NOMO-1 treated with dmso at 0.1 percent for 144 hours (cell line): ENCODE results near the gene NFIB.

ENCODE experiments used
- DNase-seq: peaks from one replicate; lab custom pipeline; 2025; ENCODE audit not compliant: unreplicated experiment; lab: John Stamatoyannopoulos, UW

The NFIB gene

DNA sequence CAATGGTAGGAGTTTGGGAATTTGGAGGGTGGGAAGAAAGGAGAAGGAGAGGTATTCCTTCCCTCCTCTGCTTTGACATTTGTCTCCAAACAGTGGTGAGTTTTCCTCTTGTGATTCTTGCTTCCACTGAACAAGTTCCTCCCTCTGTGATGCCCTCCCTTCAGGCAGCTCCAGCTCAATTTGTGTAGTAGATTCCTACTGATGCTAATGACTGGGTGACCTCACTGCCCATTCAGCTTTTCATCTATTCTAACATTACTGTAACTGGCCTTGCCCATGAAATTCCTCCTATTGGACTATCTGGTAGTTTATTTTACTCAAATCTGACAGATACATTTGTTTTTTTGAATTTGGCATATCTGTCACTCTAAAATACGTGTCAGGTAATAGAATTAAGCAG, 121.4 kb downstream of the NFIB start:
- DNase-seq = no peak

DNA sequence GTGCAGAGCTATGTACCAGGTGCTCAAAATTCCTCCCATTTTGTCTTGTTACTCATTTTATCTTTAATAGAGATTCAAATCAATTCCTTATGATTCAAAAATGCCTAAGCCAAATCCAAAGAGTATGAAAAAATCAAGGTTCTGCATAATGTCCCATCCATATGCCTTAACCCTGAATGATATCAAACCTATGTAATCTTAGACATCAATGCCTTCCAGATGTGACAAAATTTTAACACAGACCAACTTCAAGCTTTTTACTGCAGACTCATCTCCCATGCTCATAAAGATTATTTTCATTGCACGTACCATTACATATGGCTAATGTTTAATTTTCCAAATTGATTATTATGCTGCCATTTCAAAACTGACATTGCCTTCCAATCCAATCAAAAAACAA, 122.4 kb downstream of the NFIB start:
- DNase-seq = no peak

DNA sequence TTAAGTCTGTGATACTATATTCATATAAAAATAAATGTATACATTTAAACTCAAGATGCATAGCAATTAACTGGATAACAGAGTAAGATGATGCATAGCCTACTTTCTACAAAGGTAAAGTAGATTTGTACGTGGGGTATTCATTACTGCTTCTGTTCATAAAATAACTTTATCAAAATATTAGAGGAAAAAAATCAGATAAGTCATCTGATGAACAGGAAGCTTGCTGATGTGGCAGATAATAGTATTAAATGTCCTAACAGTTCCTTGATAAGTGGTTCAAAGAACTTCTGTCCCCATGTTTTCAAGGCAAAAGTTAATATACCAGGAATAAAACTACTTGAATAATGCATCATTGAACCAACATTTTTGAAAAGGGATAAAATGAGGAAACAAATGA, 123.7 kb downstream of the NFIB start:
- DNase-seq = no peak

DNA sequence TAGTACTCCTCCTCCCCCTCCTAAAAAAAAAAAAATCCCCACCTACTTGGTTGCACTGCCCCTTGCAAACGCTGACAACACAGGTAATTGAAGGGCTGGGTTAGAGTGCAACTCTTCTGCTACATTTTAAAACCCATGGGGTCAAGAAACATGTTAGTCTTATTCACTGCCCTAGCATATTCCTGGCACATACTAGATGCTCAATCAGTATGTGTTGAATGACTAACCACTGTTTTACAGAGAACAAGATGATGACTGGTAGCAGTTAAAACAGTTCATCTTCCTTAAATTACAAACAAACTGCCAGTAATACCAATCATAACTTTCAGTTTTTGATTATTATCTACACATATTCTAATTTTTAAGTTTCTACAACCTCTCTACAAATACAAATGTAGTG, 124.4 kb downstream of the NFIB start:
- DNase-seq = no peak

DNA sequence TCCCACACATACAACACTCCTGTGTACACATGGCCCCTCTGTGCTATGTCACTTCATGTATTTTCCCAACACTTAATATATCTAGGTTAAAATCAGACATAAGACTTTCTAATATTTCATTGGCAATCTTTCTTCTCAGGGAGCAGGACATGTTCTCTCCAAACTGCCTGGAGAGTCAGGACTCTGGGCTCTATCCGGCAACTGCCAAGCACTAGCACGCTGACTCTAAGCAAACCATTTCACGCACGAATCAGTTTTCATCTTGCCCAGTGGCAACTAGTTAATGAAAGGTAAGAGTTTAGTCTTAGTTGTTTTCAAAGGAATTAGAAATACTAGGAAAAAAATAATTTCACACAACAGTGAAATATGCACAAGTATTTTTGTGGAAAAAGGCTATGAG, 124.8 kb downstream of the NFIB start:
- DNase-seq = no peak

DNA sequence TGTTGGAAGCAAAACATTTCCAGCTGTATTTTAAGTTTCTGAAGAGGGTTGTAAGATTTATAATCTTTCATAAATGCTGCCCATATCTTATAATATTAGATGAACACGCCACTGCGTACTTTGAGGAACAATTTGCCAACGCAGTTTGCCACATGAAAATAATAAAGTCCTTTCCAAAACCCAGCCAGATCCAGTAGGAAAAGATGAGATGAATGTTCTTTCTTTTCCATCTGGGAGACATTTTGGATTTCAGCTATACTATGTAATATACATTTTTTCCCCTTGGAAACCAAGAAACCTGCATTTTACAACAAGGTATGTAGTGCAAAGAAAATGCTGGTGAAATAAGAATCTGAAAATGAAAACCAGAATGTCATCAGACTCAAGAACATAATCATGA, 125.4 kb downstream of the NFIB start:
- DNase-seq = no peak

DNA sequence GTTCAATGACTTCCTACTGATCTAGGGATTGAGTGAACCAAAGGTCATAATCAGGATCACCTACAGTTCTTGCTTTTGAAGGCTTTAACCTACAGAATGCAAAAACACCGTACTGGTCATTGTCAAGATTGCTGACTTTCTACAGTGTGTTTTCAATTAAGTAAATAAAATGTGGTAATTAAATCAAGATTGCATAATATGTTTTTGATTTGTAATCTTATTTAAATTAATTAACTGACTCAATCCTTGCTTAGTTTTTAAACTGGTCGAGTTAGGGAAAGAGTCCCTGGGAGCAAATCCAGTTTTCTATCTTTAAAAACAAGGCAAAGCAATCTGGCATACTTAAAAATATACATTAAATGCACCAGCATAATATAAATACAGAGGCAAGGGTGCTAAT, 125.9 kb downstream of the NFIB start:
- no peak for DNase-seq

DNA sequence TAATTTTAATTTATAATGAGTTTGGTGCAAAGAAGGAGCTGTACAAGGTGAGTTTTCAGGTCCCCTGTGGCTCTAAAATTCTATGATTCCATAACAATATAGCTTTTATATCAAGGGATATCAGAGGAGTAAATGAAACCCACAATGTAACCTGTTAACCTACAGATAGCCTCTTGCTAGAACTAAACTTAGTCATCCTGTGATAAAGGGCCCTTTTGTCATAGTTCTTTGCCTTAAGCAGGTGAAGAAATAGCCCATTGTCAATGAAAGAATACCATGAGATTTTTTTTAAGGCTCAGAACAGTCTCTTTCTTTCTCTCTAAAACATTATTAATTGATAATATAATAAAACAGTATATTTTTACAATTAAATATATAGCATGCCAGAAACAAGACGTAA, 127.8 kb downstream of the NFIB start:
- DNase-seq = no peak

DNA sequence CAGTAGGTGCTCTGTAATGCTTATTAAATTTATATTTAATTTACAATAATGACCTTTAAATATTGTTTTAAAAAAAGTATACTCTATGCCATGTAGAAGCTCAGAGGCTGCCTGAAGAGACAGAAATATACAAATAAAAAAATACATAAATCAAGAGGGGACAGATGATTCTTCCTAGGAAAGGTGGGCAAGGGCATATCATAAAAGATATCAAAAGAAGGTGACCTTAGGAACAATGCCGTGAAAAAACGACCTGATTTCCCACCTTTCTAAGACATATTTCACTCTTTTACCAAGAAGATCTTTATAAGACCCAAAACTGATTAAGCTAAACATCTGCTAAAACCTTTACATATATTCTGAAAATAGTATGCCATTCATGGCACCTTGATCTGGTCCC, 128.9 kb downstream of the NFIB start:
- DNase-seq = no peak

DNA sequence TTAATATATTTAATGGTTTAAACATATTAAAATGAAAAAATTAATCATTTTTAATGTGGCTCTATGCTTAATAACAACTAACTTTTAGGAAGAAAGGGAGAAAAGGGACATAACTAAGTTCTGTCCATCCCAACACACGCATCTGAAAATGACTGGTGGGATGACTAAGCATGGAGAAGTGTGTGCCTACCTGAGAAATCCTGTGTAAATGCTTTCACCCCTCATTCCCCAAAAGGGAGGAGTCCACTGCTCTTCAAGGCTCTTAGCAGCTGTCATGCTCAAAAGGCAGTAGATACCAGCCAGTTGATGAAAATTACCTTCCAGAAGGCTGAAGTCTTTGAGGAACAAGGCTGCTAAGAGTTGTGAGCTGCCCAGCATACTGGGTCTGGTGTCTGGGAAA, 130.9 kb downstream of the NFIB start:
- no peak for DNase-seq

DNA sequence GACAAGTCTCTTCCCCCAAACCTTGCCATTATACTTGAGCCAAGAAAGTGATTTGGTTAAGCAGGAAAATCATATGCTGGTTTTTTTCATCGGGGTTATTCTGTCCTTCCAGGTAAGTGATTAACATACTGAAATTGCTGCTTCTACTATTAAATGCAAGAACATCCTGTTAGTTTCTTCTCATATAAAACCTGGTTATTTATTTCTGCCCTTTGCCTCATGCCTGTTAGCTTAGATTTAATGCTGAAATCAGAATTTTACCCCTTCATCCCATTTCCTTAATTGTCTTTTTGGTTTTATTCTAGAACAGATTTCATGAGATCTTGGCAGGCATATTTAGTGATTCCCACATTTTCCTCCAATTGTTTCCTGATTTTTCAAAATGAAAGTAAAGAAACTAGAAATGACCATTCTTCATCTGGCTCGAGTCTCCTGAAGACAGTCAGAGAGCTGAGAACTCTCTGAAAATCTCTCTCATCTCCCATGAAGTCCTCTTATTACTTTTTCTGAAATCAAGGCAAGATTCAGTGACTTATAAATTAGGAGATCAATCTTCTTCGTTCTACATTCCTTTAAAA, 132.9 kb downstream of the NFIB start:
- DNase-seq = no peak

DNA sequence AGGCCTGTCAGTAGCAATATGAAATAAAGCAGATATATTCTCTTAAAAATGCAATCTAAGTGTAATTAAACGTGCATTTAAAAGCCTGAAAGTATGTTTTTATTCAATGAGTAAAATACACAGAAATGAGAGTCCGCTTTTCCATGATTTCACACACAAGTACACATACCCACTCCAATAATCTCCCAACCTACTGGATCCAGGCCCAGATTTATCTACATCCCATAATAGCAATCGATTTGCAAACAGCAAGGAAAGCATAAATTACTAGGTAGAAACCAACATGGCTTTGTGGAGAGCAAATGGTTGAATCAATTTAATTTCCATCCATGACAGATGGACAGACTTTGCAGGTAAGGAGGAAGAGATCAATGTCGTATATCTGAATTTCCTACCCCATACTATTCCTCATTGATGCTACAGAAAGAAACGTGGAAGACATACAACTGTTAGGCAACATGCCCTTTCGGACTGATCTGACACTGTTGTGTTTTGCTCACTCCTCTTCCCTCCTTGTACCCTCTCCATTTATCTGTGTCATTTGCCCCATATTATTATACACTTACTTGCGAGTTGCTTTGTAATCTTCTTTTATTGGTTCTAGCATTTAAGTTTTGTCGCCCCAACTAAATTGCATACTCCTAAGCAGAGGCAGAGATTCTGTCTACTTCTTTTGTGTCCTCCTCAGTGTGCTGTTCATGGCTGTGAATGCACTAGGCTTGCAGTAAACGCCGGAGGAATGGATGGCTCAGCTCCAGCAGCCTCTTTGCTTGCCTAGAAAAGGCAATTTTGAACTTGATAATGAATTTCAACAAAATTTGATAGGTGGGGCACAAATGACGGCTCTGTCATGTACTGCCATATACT, 133.6 kb downstream of the NFIB start:
- DNase-seq = no peak

DNA sequence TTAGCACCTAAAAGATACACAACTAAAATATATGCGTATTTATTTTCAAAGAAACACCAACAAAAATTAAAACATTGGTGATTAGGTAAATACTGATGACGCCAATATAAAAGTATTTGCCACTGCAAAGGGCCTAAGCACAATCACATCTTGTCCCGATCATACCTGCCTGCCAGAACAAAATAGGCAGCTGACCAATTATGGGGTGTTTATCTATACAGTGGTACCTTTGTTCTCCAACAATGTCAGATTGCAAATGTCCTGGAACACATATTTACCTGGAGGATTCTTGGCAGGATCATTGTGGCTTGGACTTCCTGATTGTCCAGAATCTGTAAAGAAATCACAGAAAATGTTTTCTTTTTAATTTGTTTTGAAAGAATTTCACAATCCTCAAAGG, 134.5 kb downstream of the NFIB start:
- DNase-seq = no peak

DNA sequence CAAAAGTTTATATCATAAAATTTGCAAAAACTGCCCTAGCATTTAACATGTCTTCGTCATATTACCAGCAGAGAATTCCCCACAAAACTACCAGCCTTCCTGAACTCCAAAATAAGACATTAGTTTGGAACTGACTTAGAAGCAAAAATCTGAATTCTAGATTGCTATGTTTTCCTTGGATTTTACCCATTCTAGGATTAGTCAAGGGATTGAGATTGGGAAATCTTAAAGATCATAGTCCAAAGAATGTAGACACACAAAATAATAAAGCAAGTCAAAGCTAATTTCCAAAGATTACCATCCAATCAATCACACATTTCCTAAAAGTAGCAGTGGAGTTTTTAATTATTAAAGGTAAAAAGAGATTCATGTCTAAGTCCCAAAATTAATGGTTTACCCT, 138.2 kb downstream of the NFIB start:
- no peak for DNase-seq

DNA sequence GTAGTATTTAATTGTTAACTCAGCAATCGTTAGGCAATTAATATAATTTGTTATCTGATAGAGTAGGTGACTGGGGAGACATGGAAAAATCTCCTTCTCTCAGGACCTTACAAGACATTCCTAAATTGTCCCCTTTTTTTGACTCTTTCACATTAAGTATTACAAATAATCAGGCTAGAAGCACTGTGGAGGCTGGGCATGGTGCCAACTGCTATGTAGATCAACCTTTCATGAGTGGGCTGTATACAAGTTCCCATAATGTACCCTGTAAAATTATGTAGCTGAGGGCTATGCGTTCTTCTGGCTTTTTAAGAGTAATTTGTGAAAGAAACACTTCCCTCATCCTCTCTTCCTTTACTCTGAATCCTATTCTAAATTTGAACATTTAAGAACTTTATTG, 140.2 kb downstream of the NFIB start:
- DNase-seq = no peak

DNA sequence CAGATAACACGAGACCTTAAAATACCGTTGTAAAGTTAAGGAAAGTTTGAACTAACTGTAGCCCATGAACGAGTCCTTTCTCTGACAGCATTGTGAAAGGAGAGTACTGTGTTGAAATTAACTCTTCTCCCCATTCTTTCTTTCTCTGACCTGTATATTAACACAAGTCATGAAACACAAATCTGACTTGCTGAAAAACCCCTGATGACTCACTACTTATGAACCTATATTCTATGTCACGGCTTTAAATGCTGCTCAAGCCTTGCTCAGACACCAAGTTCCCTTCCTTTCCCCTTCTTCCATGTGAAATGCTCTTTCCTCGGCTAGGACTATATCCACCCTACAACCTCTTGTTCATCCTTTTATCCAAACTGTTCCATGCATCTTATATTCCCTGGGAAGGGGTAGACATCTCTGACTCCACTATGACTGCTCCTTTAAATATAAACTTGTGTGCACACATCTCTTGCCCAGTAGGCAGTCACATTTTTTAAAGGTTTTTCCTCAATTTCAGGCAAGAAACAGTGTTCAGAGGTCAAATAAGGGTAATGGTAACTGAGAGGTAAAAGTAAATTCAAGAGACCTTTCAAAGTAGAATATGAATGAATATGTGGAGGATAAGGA, 142.9 kb downstream of the NFIB start:
- no peak for DNase-seq

DNA sequence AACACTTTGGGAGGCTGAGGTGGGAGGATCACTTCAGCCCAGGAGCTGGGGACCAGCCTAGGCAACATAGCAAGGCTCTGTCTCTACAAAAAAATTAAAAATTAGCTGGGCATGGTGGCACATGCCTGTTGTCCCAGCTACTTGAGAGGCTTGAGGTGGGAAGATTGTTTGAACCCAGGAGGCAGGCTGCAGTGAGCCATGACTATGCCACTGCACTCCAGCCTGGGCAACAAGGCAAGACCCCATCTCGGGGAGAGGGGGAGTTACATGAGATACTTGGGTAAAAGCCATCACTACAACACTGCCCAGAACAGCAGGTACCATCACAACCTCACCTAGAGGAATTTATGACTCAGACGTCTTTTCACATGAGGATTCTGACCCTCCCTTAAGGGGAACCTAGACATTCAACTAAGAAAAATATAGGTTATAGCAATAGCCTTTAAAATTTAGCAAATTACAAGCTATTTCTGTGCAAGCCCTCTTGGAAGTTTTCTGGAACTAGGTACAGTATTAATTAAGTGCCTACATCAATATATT, 143.5 kb downstream of the NFIB start:
- DNase-seq = no peak

DNA sequence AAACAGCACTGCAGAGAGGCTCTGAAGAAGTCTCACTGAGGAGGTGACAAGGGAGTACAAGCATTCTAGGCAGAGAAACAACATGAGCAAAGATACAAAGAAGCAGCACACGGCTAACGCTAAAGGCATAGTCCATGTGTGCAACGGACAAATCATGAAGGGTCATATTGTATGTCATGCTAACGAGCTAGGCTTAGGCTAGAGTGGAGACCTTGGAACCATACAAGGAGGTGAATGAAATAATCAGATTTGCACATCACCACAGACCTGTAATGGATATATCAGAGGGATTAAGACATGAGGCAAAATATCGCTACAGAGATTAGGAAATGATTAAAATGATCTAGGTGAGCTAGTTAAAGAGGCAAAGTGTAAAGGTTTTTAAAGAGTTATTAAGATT, 145.6 kb downstream of the NFIB start:
- DNase-seq = no peak

DNA sequence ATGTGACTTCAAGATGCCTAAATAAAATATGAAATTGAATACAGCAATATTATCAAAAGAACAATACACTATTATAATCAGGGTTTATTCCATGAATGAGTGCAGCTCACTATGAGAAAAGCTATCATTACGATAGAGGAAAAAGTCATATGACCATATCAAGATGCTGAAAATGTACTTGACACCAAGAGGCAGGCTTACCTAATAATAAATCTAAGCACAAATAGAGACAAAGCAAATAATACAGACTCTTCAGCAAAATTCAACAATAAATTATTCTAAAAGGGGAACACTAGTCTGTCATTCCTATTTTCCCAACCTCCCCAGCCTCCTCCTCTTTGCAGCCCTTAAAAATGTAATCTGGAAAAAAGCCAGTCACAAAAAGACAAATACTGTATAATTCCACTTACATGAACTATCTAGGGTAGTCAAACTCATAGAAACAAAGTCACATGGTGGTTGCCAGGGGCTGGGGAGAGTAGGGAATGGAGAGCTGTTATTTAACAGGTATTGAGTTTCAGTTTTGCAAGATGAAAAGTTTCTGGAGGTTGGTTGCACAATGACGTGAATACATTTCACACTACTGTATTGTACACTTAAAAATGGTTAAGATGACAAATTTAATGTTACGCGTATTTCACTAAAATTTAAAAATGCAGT, 148.4 kb downstream of the NFIB start:
- no peak for DNase-seq

DNA sequence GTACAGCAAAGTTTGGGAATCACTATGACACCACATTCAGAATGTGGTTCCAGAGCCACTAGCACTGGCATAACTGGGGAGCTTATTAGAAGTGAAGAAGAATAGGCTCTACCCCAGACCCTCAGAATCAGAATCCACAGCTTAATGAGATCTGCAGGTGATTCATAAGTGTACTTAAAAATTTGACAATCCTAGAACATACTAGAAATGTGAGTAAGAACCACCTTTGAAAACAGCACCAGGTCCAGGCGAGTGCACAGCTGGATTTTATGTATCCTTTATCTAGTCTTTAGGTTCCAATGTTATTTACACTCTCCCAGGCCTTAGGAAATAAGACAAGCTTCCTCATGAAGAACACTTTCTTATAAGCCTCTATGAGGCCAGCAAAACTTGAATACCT, 149.0 kb downstream of the NFIB start:
- no peak for DNase-seq

DNA sequence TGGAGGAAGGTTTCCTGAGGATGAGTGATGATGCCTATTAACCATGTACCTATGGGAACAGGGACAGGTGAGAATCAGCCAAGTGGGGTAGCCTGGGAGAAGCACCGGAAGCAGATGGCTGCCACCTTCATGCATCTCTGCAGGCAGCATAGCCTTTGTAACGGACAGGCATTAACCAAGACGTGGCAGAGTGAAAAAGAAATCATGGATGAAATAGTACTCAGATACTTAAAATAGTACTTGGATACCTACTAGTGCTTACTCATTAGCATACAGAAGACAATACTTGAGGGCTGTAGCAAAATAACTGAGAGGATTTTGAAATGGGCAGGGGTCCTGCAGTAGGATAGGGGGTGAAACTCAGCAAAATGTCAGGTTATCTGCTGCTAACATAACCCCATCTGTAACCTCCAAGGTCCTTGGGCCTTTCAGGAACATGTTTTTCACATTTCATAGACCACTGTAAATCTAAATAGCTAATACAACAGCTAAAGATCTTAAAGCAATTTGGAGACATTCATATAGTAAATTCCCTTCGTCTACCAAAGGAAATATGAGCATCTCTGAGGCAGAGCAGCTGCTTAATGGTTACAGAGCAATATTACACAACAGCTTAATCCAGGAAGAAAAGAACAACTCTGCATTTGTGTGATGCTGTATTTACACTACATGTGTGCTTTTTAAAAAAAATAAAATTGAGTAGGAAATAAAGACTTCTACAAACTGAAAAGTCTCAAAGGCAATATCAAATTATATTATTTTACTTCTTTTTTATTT, 154.3 kb downstream of the NFIB start:
- DNase-seq = no peak
